ENCODE data around the gene PLSCR5. TPM values are rescaled to one million over a fixed set of nuclear protein-coding genes. Genes with fewer than 3 reads are reported as not detected.

The PLSCR5 gene
- total RNA-seq, 2 experiments from 2014 or later, result not detected

GRCh38 chr3:146625186-146625775 is 20.1 kb upstream of the PLSCR5 start:
- intact Hi-C loops (cut with micrococcal nuclease), result no loop called here
- H3K36me3 Mint-ChIP-seq (ENCODE audit: low read depth), result no peaks in the 10 kb centered on the region
- no peak for DNase-seq
- no peak overlapping the region for H3K27ac Mint-ChIP-seq
- no peak overlapping the region for H3K4me3 Mint-ChIP-seq
- CTCF ChIA-PET, result no interaction called here
- no peaks in the 10 kb centered on the region for H3K9me3 Mint-ChIP-seq
- no peaks in the 10 kb centered on the region for H3K27me3 Mint-ChIP-seq (ENCODE audit: low read depth)
- peaks cover 7% of the 10 kb centered on the region for H3K4me1 Mint-ChIP-seq (ENCODE audit: low read depth)

- DNase-seq, result no peak
- Mint-ChIP-seq H3K4me3 (no peak overlapping the region), H3K27me3 (ENCODE audit: low read depth) (no peaks in the 10 kb centered on the region), H3K36me3 (ENCODE audit: low read depth) (no peaks in the 10 kb centered on the region), H3K9me3 (no peaks in the 10 kb centered on the region), H3K27ac (no peak overlapping the region), H3K4me1 (ENCODE audit: low read depth) (peaks cover 7% of the 10 kb centered on the region)
- CTCF ChIA-PET, result interaction anchor here (0.6 to 1.5 kb wide), 2 partner anchors 9 to 16 kb away, joined by 3 read pairs; no protein-coding TSS in a partner anchor
- intact Hi-C loops (cut with micrococcal nuclease), result no loop called here
These were observed 16.6 kb upstream of the PLSCR5 start for GRCh38 chr3:146621723-146622122.

- Mint-ChIP-seq H3K27ac (no peak overlapping the region), H3K4me1 (ENCODE audit: low read depth) (no peaks in the 10 kb centered on the region), H3K36me3 (ENCODE audit: low read depth) (no peaks in the 10 kb centered on the region), H3K27me3 (ENCODE audit: low read depth) (peaks cover 9% of the 10 kb centered on the region), H3K4me3 (no peak overlapping the region), H3K9me3 (no peaks in the 10 kb centered on the region)
- intact Hi-C loops (cut with micrococcal nuclease), result no loop called here
- DNase-seq, result no peak
- CTCF ChIA-PET, result interaction anchor here (0.7 to 1.0 kb wide), 2 partner anchors 10 to 30 kb away, joined by 3 read pairs; no protein-coding TSS in a partner anchor
These were observed 6.9 kb upstream of the PLSCR5 start for GRCh38 chr3:146612015-146612414.

- H3K27ac Mint-ChIP-seq, result no peak overlapping the region
- peaks cover 17% of the 10 kb centered on the region for H3K27me3 Mint-ChIP-seq (ENCODE audit: low read depth)
- DNase-seq, result no peak
- no peak overlapping the region for H3K4me3 Mint-ChIP-seq
- H3K4me1 Mint-ChIP-seq (ENCODE audit: low read depth), result no peaks in the 10 kb centered on the region
- H3K36me3 Mint-ChIP-seq (ENCODE audit: low read depth), result no peaks in the 10 kb centered on the region
- CTCF ChIA-PET, result no interaction called here
- H3K9me3 Mint-ChIP-seq, result no peaks in the 10 kb centered on the region
- intact Hi-C loops (cut with micrococcal nuclease), result no loop called here
These were observed 6.0 kb upstream of the PLSCR5 start for GRCh38 chr3:146611096-146611495.

GRCh38 chr3:146598535-146598934 is 6.6 kb downstream of the PLSCR5 start:
- CTCF ChIA-PET, result interaction anchor here (0.7 kb wide), 1 partner anchor 18 kb away, joined by 3 read pairs; no protein-coding TSS in a partner anchor
- intact Hi-C loops (cut with micrococcal nuclease), result no loop called here
- no peaks in the 10 kb centered on the region for H3K9me3 Mint-ChIP-seq
- no peak overlapping the region for H3K27ac Mint-ChIP-seq
- H3K36me3 Mint-ChIP-seq (ENCODE audit: low read depth), result no peaks in the 10 kb centered on the region
- no peaks in the 10 kb centered on the region for H3K4me1 Mint-ChIP-seq (ENCODE audit: low read depth)
- H3K27me3 Mint-ChIP-seq (ENCODE audit: low read depth), result peaks cover 7% of the 10 kb centered on the region
- H3K4me3 Mint-ChIP-seq, result no peak overlapping the region
- no peak for DNase-seq

GRCh38 chr3:146594843-146595482 is 10.2 kb downstream of the PLSCR5 start:
- H3K4me3 Mint-ChIP-seq, result no peak overlapping the region
- H3K27ac Mint-ChIP-seq, result no peak overlapping the region
- H3K36me3 Mint-ChIP-seq (ENCODE audit: low read depth), result no peaks in the 10 kb centered on the region
- intact Hi-C loops (cut with micrococcal nuclease), result loop anchor here (1.0 to 5.0 kb wide), 4 partner anchors 376 to 1482 kb away; no protein-coding TSS in a partner anchor
- H3K4me1 Mint-ChIP-seq (ENCODE audit: low read depth), result no peaks in the 10 kb centered on the region
- no peak for DNase-seq
- H3K9me3 Mint-ChIP-seq, result no peaks in the 10 kb centered on the region
- CTCF ChIA-PET, result interaction anchor here (0.7 to 0.9 kb wide), 4 partner anchors 9 to 423 kb away, joined by 3 to 4 read pairs (median 4); no protein-coding TSS in a partner anchor
- H3K27me3 Mint-ChIP-seq (ENCODE audit: low read depth), result peaks cover 11% of the 10 kb centered on the region

- no peak overlapping the region for H3K4me3 Mint-ChIP-seq
- H3K9me3 Mint-ChIP-seq, result no peaks in the 10 kb centered on the region
- CTCF ChIA-PET, result interaction anchor here (0.6 to 0.7 kb wide), 2 partner anchors 361 to 378 kb away, joined by 3 read pairs; no protein-coding TSS in a partner anchor
- H3K4me1 Mint-ChIP-seq (ENCODE audit: low read depth), result no peaks in the 10 kb centered on the region
- H3K27ac Mint-ChIP-seq, result no peak overlapping the region
- no peaks in the 10 kb centered on the region for H3K36me3 Mint-ChIP-seq (ENCODE audit: low read depth)
- peaks cover 11% of the 10 kb centered on the region for H3K27me3 Mint-ChIP-seq (ENCODE audit: low read depth)
- no peak for DNase-seq
- intact Hi-C loops (cut with micrococcal nuclease), result loop anchor here (5.0 kb wide), 2 partner anchors 599 to 1484 kb away; no protein-coding TSS in a partner anchor
These were observed 11.4 kb downstream of the PLSCR5 start for GRCh38 chr3:146593776-146594175.

GRCh38 chr3:146590521-146590920 is 14.6 kb downstream of the PLSCR5 start:
- peaks cover 6% of the 10 kb centered on the region for H3K27me3 Mint-ChIP-seq (ENCODE audit: low read depth)
- no peaks in the 10 kb centered on the region for H3K9me3 Mint-ChIP-seq
- no peak for DNase-seq
- intact Hi-C loops (cut with micrococcal nuclease), result loop anchor here (1.0 to 5.0 kb wide), 3 partner anchors 50 to 1487 kb away; no protein-coding TSS in a partner anchor
- CTCF ChIA-PET, result interaction anchor here (0.5 to 1.7 kb wide), 4 partner anchors 12 to 582 kb away, joined by 3 to 6 read pairs (median 4); partner anchors contain the start of gene PLSCR2
- no peaks in the 10 kb centered on the region for H3K4me1 Mint-ChIP-seq (ENCODE audit: low read depth)
- no peak overlapping the region for H3K4me3 Mint-ChIP-seq
- H3K27ac Mint-ChIP-seq, result no peak overlapping the region
- no peaks in the 10 kb centered on the region for H3K36me3 Mint-ChIP-seq (ENCODE audit: low read depth)

GRCh38 chr3:146589899-146590508 is 15.1 kb downstream of the PLSCR5 start:
- Mint-ChIP-seq H3K4me3 (no peak overlapping the region), H3K36me3 (ENCODE audit: low read depth) (no peaks in the 10 kb centered on the region), H3K27ac (no peak overlapping the region), H3K27me3 (ENCODE audit: low read depth) (peaks cover 6% of the 10 kb centered on the region), H3K9me3 (no peaks in the 10 kb centered on the region), H3K4me1 (ENCODE audit: low read depth) (no peaks in the 10 kb centered on the region)
- DNase-seq, result peak; percentile 49
- CTCF ChIA-PET, result interaction anchor here (0.5 to 1.7 kb wide), 5 partner anchors 13 to 582 kb away, joined by 3 to 6 read pairs (median 4); partner anchors contain the start of gene PLSCR2
- intact Hi-C loops (cut with micrococcal nuclease), result loop anchor here (1.0 to 5.0 kb wide), 3 partner anchors 50 to 1487 kb away; no protein-coding TSS in a partner anchor

GRCh38 chr3:146585156-146585555 is 20.0 kb downstream of the PLSCR5 start:
- Mint-ChIP-seq H3K4me3 (no peak overlapping the region), H3K27me3 (ENCODE audit: low read depth) (peaks cover 6% of the 10 kb centered on the region), H3K36me3 (ENCODE audit: low read depth) (no peaks in the 10 kb centered on the region), H3K9me3 (peaks cover 6% of the 10 kb centered on the region), H3K27ac (no peak overlapping the region), H3K4me1 (ENCODE audit: low read depth) (no peaks in the 10 kb centered on the region)
- DNase-seq, result no peak
- intact Hi-C loops (cut with micrococcal nuclease), result no loop called here
- CTCF ChIA-PET, result interaction anchor here (1.6 kb wide), 1 partner anchor 56 kb away, joined by 3 read pairs; no protein-coding TSS in a partner anchor

- no peak for DNase-seq
- intact Hi-C loops (cut with micrococcal nuclease), result no loop called here
- Mint-ChIP-seq H3K9me3 (peaks cover 6% of the 10 kb centered on the region), H3K27ac (peak overlapping the region; percentile 4), H3K4me1 (ENCODE audit: low read depth) (no peaks in the 10 kb centered on the region), H3K36me3 (ENCODE audit: low read depth) (no peaks in the 10 kb centered on the region), H3K27me3 (ENCODE audit: low read depth) (peaks cover 3% of the 10 kb centered on the region), H3K4me3 (no peak overlapping the region)
- CTCF ChIA-PET, result interaction anchor here (1.0 kb wide), 1 partner anchor 393 kb away, joined by 5 read pairs; no protein-coding TSS in a partner anchor
These were observed 23.1 kb downstream of the PLSCR5 start for GRCh38 chr3:146581951-146582467.

GRCh38 chr3:146581080-146581601 is 24.0 kb downstream of the PLSCR5 start:
- Mint-ChIP-seq H3K36me3 (ENCODE audit: low read depth) (no peaks in the 10 kb centered on the region), H3K4me1 (ENCODE audit: low read depth) (no peaks in the 10 kb centered on the region), H3K4me3 (no peak overlapping the region), H3K27me3 (ENCODE audit: low read depth) (peaks cover 3% of the 10 kb centered on the region), H3K27ac (no peak overlapping the region), H3K9me3 (peaks cover 6% of the 10 kb centered on the region)
- CTCF ChIA-PET, result interaction anchor here (0.7 to 1.2 kb wide), 3 partner anchors 18 to 392 kb away, joined by 3 to 5 read pairs (median 3); no protein-coding TSS in a partner anchor
- no peak for DNase-seq
- intact Hi-C loops (cut with micrococcal nuclease), result no loop called here
